Stomach (tissue), 9 donors: ENCODE results near the gene URB1. TPM values are rescaled to one million over a fixed set of nuclear protein-coding genes. Genes with fewer than 3 reads are reported as not detected.

Experiments used
- DNase-seq, 2 donors: peaks; one replicate each; pipeline versions ENCODE4 v3.0.0 to v3.0.0-alpha.2; 2013 to 2019
- H3K27ac ChIP-seq, 5 donors: fragments of 200-600 bp in 4 of 5; sonication (generic) in 4 of 5; one replicate each; pipeline ENCODE4 v1.5.1; 2013 to 2019; ENCODE audit warnings: mild to moderate bottlenecking in 1 of 5, moderate library complexity in 1 of 5
- H3K27me3 ChIP-seq, 3 donors: fragments of 200-600 bp; sonication (generic); one replicate each; pipeline ENCODE4 v1.5.1; 2017 to 2019; ENCODE audit warnings: mixed run types in 1 of 3
- H3K36me3 ChIP-seq, 4 donors: fragments of 200-600 bp; sonication (generic); 1 replicate in 3 of 4; 2 replicates in 1 of 4; pipeline ENCODE4 v1.5.1; 2016 to 2019
- H3K4me1 ChIP-seq, 4 donors: fragments of 200-600 bp; sonication (generic); one replicate each; pipeline ENCODE4 v1.5.1; 2016 to 2019
- H3K4me3 ChIP-seq, 4 donors: fragments of 200-600 bp; sonication (generic) in 3 of 4; one replicate each; pipeline ENCODE4 v1.5.1; 2016 to 2019; ENCODE audit warnings: mild to moderate bottlenecking in 1 of 4
- H3K9me3 ChIP-seq, 4 donors: fragments of 200-600 bp; sonication (generic); one replicate each; pipeline ENCODE4 v1.5.1; 2016 to 2019
- EP300 ChIP-seq: sonication (generic); formaldehyde crosslinking; IDR thresholded peaks from one replicate; pipeline ENCODE4 v1.6.1; 2017; ENCODE audit warnings: antibody characterized with exemption
- POLR2A ChIP-seq, 4 donors: fragments of 450-650 bp; IDR thresholded peaks; one replicate each; pipeline ENCODE4 v1.6.1; 2016; ENCODE audit warnings: antibody characterized with exemption in 4 of 4, control low read depth in 2 of 4, mild to moderate bottlenecking in 1 of 4, moderate library complexity in 1 of 4
- POLR2AphosphoS5 ChIP-seq, 3 donors: sonication (generic); formaldehyde crosslinking; IDR thresholded peaks; one replicate each; pipeline ENCODE4 v1.6.1; 2016; ENCODE audit warnings: antibody characterized with exemption in 3 of 3
- WGBS, 5 donors: extraction: QIAGEN DNeasy Blood & Tissue Kit in 3 of 5; methylation state at CpG; one replicate each; pipeline versions ENCODE4 v1.1.5 to v1.1.7; 2013 to 2018; 5-methylcytosine and 5-hydroxymethylcytosine counted together
- intact Hi-C: fragments of 100-400 bp; cut with DNase I; formaldehyde crosslinking; loops from one replicate; pipeline ENCODE4 v1.15.1; 2023; ENCODE audit warnings: low total_unique reads
- polyA plus RNA-seq, 3 donors: library from polyadenylated mRNA; stranded (reverse); fragments of 200-250 nt; gene quantifications; one replicate each; pipeline ENCODE4 v1.2.3, GENCODE V29; 2013
- total RNA-seq, 5 donors: library from RNA; depleted of rRNA; stranded (reverse); fragments of >200 nt; gene quantifications; one replicate each; pipeline versions ENCODE4 v1.1.0 to v1.2.3, GENCODE V29; 2014 to 2016
- TF ChIP-seq, protein P1 (sequence below), 7 experiments: fragments of 450-650 bp in 4 of 7; fragments of 200-600 bp in 3 of 7; sonication (generic) in 3 of 7; IDR thresholded peaks; one replicate each; pipeline ENCODE4 v1.5.1; 2016 to 2019; ENCODE audit warnings: antibody characterized with exemption in 7 of 7, control low read depth in 2 of 7, mild to moderate bottlenecking in 1 of 7
- donor health status: healthy with polysubstance abuse.
- donor health status: Bipolar disorder and iron deficiency.
- donor health status: healthy.

Gene URB1
- total and polyA plus RNA-seq, 8 donors: 1.2 to 16.3 (median 10.2) TPM

- no peak for TF ChIP-seq POLR2AphosphoS5 (IDR thresholded peaks at IDR 0.05)
- TF ChIP-seq, protein P1, sequence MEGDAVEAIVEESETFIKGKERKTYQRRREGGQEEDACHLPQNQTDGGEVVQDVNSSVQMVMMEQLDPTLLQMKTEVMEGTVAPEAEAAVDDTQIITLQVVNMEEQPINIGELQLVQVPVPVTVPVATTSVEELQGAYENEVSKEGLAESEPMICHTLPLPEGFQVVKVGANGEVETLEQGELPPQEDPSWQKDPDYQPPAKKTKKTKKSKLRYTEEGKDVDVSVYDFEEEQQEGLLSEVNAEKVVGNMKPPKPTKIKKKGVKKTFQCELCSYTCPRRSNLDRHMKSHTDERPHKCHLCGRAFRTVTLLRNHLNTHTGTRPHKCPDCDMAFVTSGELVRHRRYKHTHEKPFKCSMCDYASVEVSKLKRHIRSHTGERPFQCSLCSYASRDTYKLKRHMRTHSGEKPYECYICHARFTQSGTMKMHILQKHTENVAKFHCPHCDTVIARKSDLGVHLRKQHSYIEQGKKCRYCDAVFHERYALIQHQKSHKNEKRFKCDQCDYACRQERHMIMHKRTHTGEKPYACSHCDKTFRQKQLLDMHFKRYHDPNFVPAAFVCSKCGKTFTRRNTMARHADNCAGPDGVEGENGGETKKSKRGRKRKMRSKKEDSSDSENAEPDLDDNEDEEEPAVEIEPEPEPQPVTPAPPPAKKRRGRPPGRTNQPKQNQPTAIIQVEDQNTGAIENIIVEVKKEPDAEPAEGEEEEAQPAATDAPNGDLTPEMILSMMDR (IDR thresholded peaks at IDR 0.05): no peak
- TF ChIP-seq EP300: no peak
- no peak for TF ChIP-seq POLR2A (IDR thresholded peaks at IDR 0.05)
- 67 to 81% (median 75%) methylated on average over 6 of the region's 6 CpGs for WGBS, 5 donors
- no peak for DNase-seq
Measured at GRCh38 chr21:32426592-32427051, 33.8 kb upstream of the URB1 start.

GRCh38 chr21:32426066-32426465 lies 33.3 kb upstream of the URB1 start:
- H3K9me3 ChIP-seq: no peaks in the 10 kb centered on the region
- no peak overlapping the region for H3K27ac ChIP-seq
- no peak for DNase-seq
- no peak overlapping the region for H3K4me3 ChIP-seq
- intact Hi-C loops: no loop called here
- 77 to 89% (median 88%) methylated on average over 5 of the region's 5 CpGs for WGBS, 5 donors
- peaks cover 0 to 20% (median 2%) of the 10 kb centered on the region in 4 donors for H3K36me3 ChIP-seq
- TF ChIP-seq EP300 (no peak), POLR2A (IDR thresholded peaks at IDR 0.05) (no peak), POLR2AphosphoS5 (IDR thresholded peaks at IDR 0.05) (no peak)
- TF ChIP-seq, protein P1 (IDR thresholded peaks at IDR 0.05): no peak
- no peaks in the 10 kb centered on the region for H3K27me3 ChIP-seq
- peaks cover 0 to 5% (median 0%) of the 10 kb centered on the region in 4 donors for H3K4me1 ChIP-seq

More at GRCh38 chr21:32426592-32427051, 33.8 kb upstream of the URB1 start:
- intact Hi-C loops: no loop called here
- Histone ChIP-seq H3K36me3 (peaks cover 0 to 20% (median 2%) of the 10 kb centered on the region in 4 donors), H3K4me1 (peaks cover 0 to 5% (median 0%) of the 10 kb centered on the region in 4 donors), H3K4me3 (no peak overlapping the region), H3K9me3 (no peaks in the 10 kb centered on the region), H3K27me3 (no peaks in the 10 kb centered on the region), H3K27ac (no peak overlapping the region)

DNA sequence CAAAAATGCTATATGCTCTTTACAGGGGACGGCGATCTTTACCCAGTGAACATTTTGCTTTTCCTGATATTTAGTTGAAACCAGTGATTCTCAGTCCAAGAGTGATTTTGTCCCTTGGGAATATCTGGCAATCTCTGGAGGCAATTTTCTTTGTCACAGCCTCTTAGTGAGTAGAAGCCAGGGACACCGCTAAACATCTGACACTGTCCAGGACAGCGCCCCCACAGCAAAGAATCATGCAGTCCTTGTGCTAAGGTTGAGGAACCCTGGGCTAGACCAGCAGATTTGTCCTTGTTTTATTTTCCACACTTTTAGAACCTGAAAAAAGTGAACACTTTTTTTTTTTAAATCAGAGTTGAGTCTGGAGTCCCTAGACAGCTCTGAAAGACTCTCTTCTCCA lies 32.8 kb upstream of the URB1 start:
- TF ChIP-seq POLR2AphosphoS5 (IDR thresholded peaks at IDR 0.05) (no peak), EP300 (no peak), POLR2A (IDR thresholded peaks at IDR 0.05) (no peak)
- TF ChIP-seq, protein P1 (IDR thresholded peaks at IDR 0.05): no peak
- intact Hi-C loops: no loop called here
- H3K36me3 ChIP-seq: peaks cover 0 to 20% (median 2%) of the 10 kb centered on the region in 4 donors
- no peak overlapping the region for H3K27ac ChIP-seq
- 90 to 98% (median 96%) methylated on average over 4 of the region's 4 CpGs for WGBS, 5 donors
- H3K27me3 ChIP-seq: no peaks in the 10 kb centered on the region
- H3K4me3 ChIP-seq: no peak overlapping the region
- DNase-seq: no peak
- peaks cover 0 to 5% (median 0%) of the 10 kb centered on the region in 4 donors for H3K4me1 ChIP-seq
- H3K9me3 ChIP-seq: no peaks in the 10 kb centered on the region

DNA sequence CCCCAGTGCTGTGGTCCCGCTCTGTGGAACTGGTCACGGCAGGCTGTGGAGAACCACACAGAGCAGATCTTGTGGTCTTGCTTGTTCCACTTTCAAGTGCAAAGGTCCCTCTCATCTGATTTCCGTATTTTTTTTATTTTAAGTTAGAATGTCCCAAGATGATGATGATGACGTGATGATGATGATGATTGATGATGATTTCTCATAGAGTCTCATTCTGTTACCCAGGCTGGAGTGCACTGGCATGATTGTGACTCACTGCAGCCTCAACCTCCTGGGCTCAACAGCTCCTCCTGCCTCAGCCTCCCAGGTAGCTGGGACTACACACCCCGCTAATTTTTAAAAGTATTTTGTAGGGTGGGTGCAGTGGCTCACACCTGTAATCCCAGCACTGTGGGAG lies 31.9 kb upstream of the URB1 start:
- intact Hi-C loops: no loop called here
- H3K27ac ChIP-seq: no peak overlapping the region
- 88 to 96% (median 93%) methylated on average over 5 of the region's 5 CpGs for WGBS, 5 donors
- peaks cover 0 to 20% (median 2%) of the 10 kb centered on the region in 4 donors for H3K36me3 ChIP-seq
- H3K4me1 ChIP-seq: peaks cover 0 to 5% (median 0%) of the 10 kb centered on the region in 4 donors
- H3K4me3 ChIP-seq: no peak overlapping the region
- no peak for DNase-seq
- H3K27me3 ChIP-seq: no peaks in the 10 kb centered on the region
- TF ChIP-seq POLR2AphosphoS5 (IDR thresholded peaks at IDR 0.05) (no peak), EP300 (no peak), POLR2A (IDR thresholded peaks at IDR 0.05) (no peak)
- TF ChIP-seq, protein P1 (IDR thresholded peaks at IDR 0.05): no peak
- H3K9me3 ChIP-seq: no peaks in the 10 kb centered on the region
